Measurements from ENCODE around the gene CTNNA2. TPM values are rescaled to one million over a fixed set of nuclear protein-coding genes. Genes with fewer than 3 reads are reported as not detected.

Gene CTNNA2
- total and polyA plus RNA-seq, 2 of the 8 experiments (the other 6 are each of a cell fraction or from before 2014, with no cell fraction given) = 3.9 to 9.0 TPM

DNA sequence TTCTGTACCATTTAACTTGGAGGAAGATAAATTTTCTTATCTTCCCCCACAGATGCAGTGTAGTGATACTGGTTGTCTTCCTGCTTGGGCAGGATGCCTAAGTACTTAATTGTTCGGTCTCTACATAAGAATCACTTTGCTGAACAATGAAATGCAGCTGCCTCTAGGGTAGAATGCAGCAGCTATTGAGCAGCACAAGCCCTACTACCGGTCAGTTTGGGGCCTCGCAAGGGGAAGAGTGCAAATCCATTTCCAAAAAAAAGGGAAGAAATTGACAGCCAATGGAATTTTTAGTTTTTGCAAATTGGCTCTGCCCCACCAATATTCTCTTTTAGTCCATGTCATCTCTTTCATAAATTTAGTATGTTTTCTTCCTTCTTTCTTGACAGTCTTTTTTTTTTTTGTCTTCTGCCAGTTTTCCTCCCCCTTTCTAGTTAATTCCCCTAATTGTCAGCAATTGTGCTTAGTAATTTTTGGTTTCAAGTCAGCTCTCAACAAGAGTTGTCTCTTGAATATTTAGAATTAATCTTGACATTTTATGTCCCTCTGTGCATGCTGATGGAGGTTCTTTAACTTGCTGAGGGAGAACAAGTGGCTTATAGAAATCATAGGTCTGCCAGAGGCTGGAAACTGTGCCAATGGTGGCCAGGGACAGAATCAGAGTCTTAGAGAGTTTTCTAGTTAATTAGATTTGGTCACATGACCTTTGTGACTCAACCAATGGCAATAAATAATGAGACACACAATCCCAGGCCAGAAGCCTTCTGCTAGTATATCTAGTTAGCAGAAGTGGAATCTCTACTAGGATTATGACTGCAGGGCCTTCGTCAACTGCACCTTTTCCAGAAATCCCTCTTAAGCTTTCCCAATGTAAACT, 270.0 kb downstream of the CTNNA2 start (continued):
- TF ChIP-seq EP300 (IDR thresholded peaks at IDR 0.05; ENCODE audit: borderline replicate concordance in 1 of 2, low read depth in 2 of 2, low read length in 2 of 2) (peak in 1 of 2 experiments; percentile 88; a peak in 1 of 3 replicates), CTBP2 (IDR thresholded peaks at IDR 0.05; ENCODE audit: borderline replicate concordance, insufficient read depth, insufficient read length, low read length) (no peak), SAP30 (IDR thresholded peaks at IDR 0.05; ENCODE audit: insufficient read depth, insufficient replicate concordance, low read length) (no peak), CBX5 (IDR thresholded peaks at IDR 0.05; ENCODE audit: low read depth, low read length) (no peak), RBBP5 (IDR thresholded peaks at IDR 0.05; ENCODE audit: borderline replicate concordance, low read depth, low read length) (peak; percentile 44; the same call in 1 of the 2 replicates), BRCA1 (IDR thresholded peaks at IDR 0.05; ENCODE audit: low read depth, low read length) (no peak), RXRA (IDR thresholded peaks at IDR 0.05; ENCODE audit: insufficient read depth, low read depth, low read length) (no peak), SP2 (IDR thresholded peaks at IDR 0.05; ENCODE audit: low read length) (no peak), CHD2 (IDR thresholded peaks at IDR 0.05; ENCODE audit: low read length) (no peak; the same call in 1 of the 2 replicates), CHD1 (IDR thresholded peaks at IDR 0.05; ENCODE audit: low read depth, low read length) (no peak), SUZ12 (IDR thresholded peaks at IDR 0.05; ENCODE audit: low read length) (no peak), HDAC6 (IDR thresholded peaks at IDR 0.05; ENCODE audit: low read depth, low read length) (no peak), RAD21 (IDR thresholded peaks at IDR 0.05 in 1 of 2, conservative IDR thresholded peaks at IDR 0.05 in 1 of 2; ENCODE audit: low read depth in 2 of 2, low read length in 2 of 2) (peak in 1 of 2 experiments; percentile 29; a peak in 2 of 4 replicates), TAF7 (optimal IDR thresholded peaks at IDR 0.05; ENCODE audit: borderline replicate concordance, low read depth, low read length) (no peak), MAFK (IDR thresholded peaks at IDR 0.05; ENCODE audit: low read depth, low read length) (no peak), EZH2 (IDR thresholded peaks at IDR 0.05; ENCODE audit: low read depth, low read length, severe bottlenecking) (no peak)
- TF ChIP-seq, protein P1, sequence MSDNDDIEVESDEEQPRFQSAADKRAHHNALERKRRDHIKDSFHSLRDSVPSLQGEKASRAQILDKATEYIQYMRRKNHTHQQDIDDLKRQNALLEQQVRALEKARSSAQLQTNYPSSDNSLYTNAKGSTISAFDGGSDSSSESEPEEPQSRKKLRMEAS (IDR thresholded peaks at IDR 0.05) = 0 out of 2 replicates have a peak, but pooled peaks have one; percentile 13
- TF ChIP-seq, protein P2, sequence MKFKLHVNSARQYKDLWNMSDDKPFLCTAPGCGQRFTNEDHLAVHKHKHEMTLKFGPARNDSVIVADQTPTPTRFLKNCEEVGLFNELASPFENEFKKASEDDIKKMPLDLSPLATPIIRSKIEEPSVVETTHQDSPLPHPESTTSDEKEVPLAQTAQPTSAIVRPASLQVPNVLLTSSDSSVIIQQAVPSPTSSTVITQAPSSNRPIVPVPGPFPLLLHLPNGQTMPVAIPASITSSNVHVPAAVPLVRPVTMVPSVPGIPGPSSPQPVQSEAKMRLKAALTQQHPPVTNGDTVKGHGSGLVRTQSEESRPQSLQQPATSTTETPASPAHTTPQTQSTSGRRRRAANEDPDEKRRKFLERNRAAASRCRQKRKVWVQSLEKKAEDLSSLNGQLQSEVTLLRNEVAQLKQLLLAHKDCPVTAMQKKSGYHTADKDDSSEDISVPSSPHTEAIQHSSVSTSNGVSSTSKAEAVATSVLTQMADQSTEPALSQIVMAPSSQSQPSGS (IDR thresholded peaks at IDR 0.05; ENCODE audit: low read length) = no peak
- TF ChIP-seq, protein P3, sequence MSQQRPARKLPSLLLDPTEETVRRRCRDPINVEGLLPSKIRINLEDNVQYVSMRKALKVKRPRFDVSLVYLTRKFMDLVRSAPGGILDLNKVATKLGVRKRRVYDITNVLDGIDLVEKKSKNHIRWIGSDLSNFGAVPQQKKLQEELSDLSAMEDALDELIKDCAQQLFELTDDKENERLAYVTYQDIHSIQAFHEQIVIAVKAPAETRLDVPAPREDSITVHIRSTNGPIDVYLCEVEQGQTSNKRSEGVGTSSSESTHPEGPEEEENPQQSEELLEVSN (IDR thresholded peaks at IDR 0.05) = no peak

Measured in H1 (cell line).